H1 (cell line): ENCODE results near the gene TPPP3.

ENCODE experiments used
- CTCF ChIP-seq, 3 experiments: IDR thresholded peaks; 1 replicate in 2 of 3; 2 replicates in 1 of 3; pipeline versions ENCODE4 v1.5.1 to v1.6.1; 2011; ENCODE audit warnings: low read length in 3 of 3, mild to moderate bottlenecking in 3 of 3, inconsistent platforms in 2 of 3, low read depth in 1 of 3, moderate library complexity in 1 of 3; ENCODE audit not compliant: insufficient read depth in 1 of 3; ENCODE audit errors: control extremely low read depth in 1 of 3
- EGR1 ChIP-seq: IDR thresholded peaks from 2 replicates; pipeline ENCODE4 v1.6.1; 2011; ENCODE audit warnings: low read depth, low read length, borderline replicate concordance
- EP300 ChIP-seq, 2 experiments: IDR thresholded peaks; 1 replicate in 1 of 2; 2 replicates in 1 of 2; pipeline ENCODE4 v1.6.1; 2011 to 2012; ENCODE audit warnings: low read depth in 2 of 2, low read length in 2 of 2, mild to moderate bottlenecking in 2 of 2, borderline replicate concordance in 1 of 2, inconsistent platforms in 1 of 2, moderate library complexity in 1 of 2
- EZH2 ChIP-seq: fragments of 200-600 bp; sonication (generic); IDR thresholded peaks from 2 replicates; pipeline ENCODE4 v1.7.1; 2012; ENCODE audit warnings: low read depth, mild to moderate bottlenecking, moderate library complexity, low read length, inconsistent platforms; ENCODE audit not compliant: severe bottlenecking
- POLR2A ChIP-seq, 2 experiments: IDR thresholded peaks; 1 replicate in 1 of 2; 2 replicates in 1 of 2; pipeline ENCODE4 v1.6.1; 2011; ENCODE audit warnings: low read depth in 2 of 2, low read length in 2 of 2, mild to moderate bottlenecking in 2 of 2; ENCODE audit errors: control extremely low read depth in 1 of 2
- POLR2AphosphoS5 ChIP-seq: IDR thresholded peaks from 2 replicates; pipeline ENCODE4 v1.6.1; 2011; ENCODE audit warnings: low read depth, low read length
- POU5F1 ChIP-seq: IDR thresholded peaks from 2 replicates; pipeline ENCODE4 v1.6.1; 2011; ENCODE audit warnings: low read depth, mild to moderate bottlenecking, low read length, moderate library complexity
- RFX5 ChIP-seq: IDR thresholded peaks from 2 replicates; pipeline ENCODE4 v1.6.1; 2011; ENCODE audit warnings: low read depth, low read length, improper control_type of control experiment, borderline replicate concordance
- RNF2 ChIP-seq: fragments of 200-900, 300-1000 bp; sonication (generic); IDR thresholded peaks from 2 replicates; pipeline ENCODE4 v1.7.1; 2016; ENCODE audit warnings: borderline replicate concordance, low read depth, mild to moderate bottlenecking, antibody characterized with exemption, low read length; ENCODE audit not compliant: poor library complexity, severe bottlenecking; ENCODE audit errors: missing control alignments
- SP2 ChIP-seq: IDR thresholded peaks from 2 replicates; pipeline ENCODE4 v1.6.1; 2012; ENCODE audit warnings: mild to moderate bottlenecking, low read length, inconsistent platforms
- TAF1 ChIP-seq: IDR thresholded peaks from 2 replicates; pipeline ENCODE4 v1.6.1; 2011; ENCODE audit warnings: mild to moderate bottlenecking, low read depth, low read length
- ZNF274 ChIP-seq: IDR thresholded peaks from 2 replicates; pipeline ENCODE4 v1.7.0; 2012; ENCODE audit warnings: low read length, borderline replicate concordance; ENCODE audit errors: extremely low read depth

DNA sequence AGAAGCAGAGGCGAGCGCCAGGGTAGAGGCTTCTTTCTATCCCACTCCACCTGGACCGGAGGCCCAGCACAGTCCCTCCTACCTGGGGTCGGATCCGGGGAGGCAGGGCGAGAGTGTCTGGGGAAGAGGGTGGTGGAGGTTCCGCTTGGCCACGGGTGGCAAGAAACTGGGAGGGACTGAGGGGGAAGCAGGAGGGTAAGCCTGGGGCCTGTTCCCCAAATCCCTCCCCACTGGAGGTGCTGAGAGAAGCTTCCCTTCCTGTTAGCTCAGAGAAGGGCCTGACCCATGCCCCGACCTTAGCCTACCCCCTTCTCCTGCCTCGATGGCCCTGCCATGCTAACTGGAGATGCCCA lies 1.8 kb upstream of the TPPP3 start:
- TF ChIP-seq EZH2 (no peak), EGR1 (no peak), SP2 (no peak), CTCF (IDR thresholded peaks at IDR 0.05; ENCODE audit: control extremely low read depth in 1 of 3, insufficient read depth in 1 of 3, low read depth in 1 of 3, low read length in 3 of 3) (no peak), ZNF274 (no peak), POU5F1 (no peak), EP300 (IDR thresholded peaks at IDR 0.05; ENCODE audit: borderline replicate concordance in 1 of 2, low read depth in 2 of 2, low read length in 2 of 2) (no peak), POLR2AphosphoS5 (no peak), POLR2A (IDR thresholded peaks at IDR 0.05; ENCODE audit: control extremely low read depth in 1 of 2, low read depth in 2 of 2, low read length in 2 of 2) (no peak), TAF1 (no peak), RFX5 (no peak), RNF2 (no peak)
